Measurements from ENCODE around the gene NOP14.
"Not testable (repeated sequence)": the region's sequence is repeated elsewhere in the genome, so short reads cannot be mapped to it uniquely, and the experiment has no call there.

The NOP14 gene

DNA sequence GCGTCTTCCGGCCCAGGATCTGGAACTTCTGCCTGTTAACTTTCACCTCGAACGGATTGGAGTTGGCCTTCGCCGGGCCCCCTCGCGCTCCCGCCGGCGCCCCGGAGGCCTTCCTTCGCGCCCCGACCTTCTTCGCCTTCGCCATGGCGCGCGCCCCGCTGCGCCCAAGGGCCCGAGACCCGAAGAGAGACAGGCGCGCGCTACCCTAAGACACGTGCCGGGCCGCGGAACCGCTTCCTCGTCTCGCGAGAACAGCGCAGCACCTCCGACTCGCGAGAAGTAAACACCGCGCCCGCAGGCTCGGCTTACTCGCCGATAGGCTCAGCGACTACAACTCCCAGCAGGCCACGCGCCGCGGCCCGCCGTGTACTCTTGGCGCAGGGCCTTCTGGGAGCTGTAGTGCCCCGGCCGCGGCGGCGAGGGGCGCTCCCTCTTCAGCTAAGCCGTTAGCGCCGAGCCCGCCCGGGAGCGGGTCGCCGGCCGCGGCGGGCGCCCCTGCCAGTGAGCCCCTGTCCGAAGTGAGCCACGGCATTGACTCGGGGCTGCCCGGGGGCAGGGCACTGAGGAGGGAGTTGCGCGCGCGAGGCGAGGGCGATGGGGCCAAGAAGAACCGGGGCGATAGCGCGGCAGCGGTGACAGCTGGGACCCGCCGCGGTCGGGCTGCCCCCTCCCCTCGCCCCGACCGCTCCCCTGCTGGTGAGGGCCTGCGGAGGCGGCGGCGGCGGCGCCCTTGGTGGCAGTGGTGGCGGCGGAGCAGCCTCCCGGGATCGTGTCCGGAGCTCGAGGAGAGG, at the start of gene NOP14, which contains the start of gene GRK4:
NOP14 (minus strand) TSS at position 232 of the 791 bp plus-strand sequence; CDS start at position 145, 87 bp downstream.
GRK4 (plus strand) TSS at position 397 of the 791 bp plus-strand sequence. CDS start 500 bp downstream, outside the sequence.
- peak; percentile 98 for DNase-seq (ENCODE audit: low spot score)

DNA sequence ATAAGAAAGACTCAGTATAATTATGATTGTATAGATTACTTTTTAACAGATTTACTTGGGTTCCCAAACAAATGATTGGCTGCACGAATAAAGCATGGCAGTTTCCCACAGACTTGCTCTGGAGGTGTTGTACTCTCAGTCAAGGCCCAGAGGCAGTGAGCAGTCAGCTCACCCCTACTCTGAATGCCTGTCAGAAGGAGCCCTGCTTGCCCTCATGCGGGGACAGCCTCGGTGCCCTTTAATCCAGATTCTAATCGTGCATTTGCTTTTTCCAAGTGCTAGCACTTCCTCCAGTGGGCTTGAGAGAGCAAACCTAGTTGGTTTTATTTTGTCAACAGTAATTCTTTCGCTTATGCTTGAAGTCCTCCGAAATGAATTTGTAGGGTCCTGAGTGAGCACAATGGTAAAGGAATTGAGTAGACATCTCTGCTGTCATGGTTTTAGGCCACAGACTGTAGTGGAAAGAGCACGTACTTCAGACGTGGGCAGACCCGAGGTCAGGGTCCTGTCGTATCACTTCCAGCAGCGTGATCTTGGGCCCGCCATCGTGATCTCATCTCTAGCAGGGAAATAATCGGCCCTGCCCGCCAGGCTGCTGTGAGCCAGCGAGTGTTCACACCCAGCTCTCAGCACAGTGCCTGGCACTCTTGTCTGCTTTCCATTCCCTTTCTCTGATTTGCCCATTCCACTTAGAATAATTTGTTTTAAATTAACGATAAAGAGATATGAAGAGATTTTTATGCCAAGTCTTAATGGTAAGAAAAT, 48.4 kb upstream of the NOP14 start:
- DNase-seq (ENCODE audit: low spot score) = no peak

DNA sequence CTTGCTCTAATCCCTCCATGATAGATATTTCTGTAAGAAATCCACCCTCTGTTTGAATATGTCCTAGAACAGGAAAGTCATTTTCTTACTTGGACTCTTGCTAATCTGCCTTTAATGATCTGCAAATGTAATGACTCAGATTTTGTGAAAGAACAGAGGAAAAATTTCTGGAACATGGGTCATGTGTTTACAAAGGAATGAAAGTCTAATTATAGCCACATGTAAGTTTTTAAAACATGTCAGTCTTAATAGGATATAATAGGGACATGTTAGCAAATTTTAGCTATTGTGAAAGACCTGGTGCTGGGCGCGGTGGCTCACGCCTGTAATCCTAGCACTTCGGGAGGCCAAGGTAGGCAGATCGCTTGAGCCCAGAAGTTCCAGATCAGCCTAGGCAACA, 47.8 kb upstream of the NOP14 start:
- no peak for DNase-seq (ENCODE audit: low spot score)

DNA sequence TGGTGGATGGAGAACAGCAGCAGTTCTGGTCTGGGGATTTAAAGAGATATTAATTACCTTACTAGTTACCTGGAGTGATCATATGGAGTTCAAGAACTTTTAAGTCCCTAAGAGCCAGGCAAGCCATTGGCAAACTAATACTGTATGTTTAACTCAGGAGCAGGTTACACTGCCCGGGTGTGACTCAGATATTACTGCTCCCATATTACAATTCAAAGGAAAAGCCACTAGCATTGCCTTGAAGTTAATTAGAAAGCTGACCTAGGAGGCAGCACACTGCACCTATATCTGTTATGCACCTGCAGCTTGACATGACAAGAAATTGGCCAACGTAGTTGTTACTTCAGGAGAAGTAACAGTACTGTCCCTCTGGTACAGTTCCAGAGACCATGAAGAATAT, 47.4 kb upstream of the NOP14 start:
- DNase-seq (ENCODE audit: low spot score) = no peak

DNA sequence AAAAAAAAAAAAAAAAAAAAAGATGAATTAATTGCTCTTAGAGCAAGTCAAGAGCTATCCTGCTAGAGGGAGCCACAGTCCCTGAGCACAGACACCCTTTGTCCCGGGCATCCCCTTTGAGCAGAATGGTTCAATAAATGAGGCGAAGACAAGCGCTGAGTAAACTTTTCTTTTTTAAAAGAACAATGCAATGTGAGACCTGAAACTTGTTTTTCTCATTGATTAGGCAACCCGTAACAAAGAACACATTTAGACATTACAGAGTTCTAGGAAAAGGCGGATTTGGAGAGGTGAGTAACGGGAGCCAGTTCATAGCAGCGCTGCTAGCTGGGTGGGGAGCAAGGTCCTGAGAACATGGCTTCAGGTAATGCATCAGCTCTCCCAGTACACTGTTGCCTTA, 46.2 kb upstream of the NOP14 start:
- peak; percentile 41 for DNase-seq (ENCODE audit: low spot score)

DNA sequence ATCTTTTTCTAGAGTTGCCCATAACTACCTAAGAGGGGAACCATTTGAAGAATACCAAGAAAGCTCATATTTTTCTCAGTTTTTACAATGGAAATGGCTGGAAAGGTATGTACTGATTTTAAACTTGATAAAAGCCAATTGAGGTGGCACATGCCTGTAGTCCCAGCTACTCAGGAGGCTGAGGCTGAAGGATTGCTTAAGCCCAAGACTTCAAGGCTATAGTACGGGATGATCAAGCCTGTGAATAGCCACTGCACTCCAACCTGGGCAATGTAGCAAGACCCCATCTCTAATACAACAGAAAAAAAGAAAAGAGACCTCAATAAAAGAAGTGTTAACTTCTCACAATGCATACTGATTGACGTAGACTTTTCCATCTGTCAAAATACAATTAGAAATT, 44.5 kb upstream of the NOP14 start:
- DNase-seq (ENCODE audit: low spot score) = no peak

DNA sequence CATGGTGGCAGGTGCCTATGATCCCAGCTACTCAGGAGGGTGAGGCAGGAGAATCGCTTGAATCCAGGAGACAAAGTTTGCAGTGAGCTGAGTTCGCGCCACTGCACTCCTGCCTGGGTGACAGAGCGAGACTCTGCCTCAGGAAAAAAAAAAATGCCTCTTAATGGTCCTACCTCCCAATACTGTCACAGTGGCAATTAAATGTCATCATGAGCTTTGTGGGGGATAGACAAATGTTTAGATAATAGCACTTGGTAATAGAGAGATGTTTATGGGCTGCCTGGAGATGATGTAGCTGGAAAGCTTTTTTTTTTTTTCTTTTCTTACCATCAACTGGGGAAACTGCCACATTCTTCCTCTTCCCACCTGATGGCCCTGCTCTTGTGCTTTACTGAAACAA, 33.2 kb upstream of the NOP14 start:
- DNase-seq (ENCODE audit: low spot score) = no peak

DNA sequence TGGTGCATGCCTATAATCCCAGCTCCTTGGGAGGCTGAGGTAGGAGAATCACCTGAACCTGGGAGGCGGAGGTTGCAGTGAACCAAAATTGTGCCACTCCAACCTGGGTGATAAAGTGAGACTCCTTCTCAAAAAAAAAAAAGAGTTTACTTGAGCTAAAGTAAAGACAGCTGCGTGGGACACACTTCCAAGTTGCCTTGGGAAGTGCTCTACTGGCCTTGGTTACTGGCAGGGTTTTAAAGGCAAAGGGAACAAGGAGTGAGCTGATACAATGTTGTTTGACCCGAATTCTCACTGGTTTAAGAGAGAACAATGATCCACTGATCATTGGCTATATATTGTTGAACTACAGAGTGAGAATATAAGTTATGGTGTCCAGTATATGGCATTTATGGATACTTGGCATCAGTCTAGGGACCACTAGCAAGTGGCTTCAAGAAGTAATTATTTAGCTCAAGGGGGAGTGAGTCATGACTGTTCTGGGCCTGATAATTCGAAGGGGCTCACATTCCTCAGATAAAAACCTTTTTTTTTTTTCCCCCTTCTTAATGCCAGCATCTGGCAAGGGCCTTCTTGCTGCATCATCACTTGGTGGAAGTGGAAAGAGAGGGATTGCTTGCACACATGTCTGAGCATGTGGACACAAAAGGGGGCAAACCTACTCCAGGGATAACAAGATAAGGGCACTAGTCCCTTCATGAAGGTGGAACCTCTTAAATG, 32.5 kb upstream of the NOP14 start:
- DNase-seq (ENCODE audit: low spot score) = no peak

DNA sequence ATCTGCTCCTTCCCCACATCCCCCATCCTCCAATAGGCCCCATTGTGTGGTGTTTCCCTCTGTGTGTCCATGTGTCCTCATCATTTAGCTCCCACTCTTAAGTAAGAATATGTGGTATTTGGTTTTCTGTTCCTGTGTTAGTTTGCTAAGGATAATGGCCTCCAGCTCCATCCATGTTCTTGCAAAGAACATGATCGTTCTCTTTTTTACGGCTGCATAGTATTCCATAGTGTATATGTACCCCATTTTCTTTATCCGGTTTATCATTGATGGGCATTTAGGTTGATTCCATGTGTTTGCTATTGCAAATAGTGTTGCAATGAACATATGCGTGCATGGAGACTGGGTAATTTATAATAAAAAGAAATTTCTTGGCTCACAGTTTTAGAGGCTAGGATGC, 31.7 kb upstream of the NOP14 start:
- no peak for DNase-seq (ENCODE audit: low spot score)

DNA sequence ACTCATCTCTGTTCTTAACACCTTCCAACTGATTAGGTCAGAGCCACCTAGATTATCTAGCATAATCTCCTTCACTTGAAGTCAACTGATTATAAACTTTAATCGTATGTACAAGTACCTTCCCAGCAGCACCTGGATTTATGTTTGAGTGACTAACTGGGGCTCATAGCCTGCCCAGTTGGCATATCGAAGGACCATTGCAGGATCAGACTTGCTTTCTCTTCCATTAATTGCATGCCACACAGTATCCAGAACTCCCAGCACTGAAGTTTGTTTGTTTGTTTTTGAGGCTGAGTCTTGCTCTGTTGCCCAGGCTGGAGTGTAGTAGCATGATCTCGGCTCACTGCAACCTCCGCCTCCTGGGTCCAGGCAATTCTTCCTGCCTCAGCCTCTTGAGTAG, 28.0 kb upstream of the NOP14 start:
- DNase-seq (ENCODE audit: low spot score) = no peak

DNA sequence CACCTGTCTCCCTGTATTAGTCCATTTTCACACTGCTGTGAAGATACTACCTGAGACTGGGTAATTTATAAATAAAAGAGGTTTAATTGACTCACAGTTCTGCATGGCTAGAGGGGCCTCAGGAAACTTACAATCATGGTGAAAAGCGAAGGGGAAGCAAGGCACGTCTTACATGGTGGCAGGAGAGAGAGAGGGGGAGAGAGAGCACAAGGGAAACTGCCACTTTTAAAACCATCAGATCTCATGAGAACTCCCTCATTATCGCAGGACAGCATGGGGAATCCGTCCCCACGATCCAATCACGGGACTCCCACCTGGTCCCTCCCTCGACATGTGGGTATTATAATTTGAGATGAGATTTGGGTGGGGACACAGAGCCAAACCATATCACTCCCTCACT, 20.5 kb upstream of the NOP14 start:
- DNase-seq (ENCODE audit: low spot score) = not testable (repeated sequence)

DNA sequence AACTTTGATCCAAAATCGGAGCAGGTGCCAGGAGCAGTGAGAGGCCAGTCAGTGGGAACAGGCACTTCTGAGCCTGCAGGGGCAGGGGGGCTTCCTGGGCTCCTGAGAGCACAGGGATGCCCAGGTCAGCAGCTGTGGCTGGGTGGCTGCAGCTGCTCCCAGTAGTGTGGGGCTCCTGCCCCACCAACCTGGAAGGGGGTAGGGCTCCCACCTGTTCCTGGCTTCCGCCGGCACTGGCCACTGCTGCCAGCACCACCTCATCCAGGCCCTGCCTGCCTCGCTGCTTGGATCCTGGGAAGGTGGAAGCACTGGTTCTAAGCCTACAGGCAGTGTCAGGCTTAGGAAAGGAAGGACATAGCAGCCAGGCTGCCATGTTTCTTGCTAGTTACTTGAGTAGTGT, 18.8 kb upstream of the NOP14 start:
- no peak for DNase-seq (ENCODE audit: low spot score)

DNA sequence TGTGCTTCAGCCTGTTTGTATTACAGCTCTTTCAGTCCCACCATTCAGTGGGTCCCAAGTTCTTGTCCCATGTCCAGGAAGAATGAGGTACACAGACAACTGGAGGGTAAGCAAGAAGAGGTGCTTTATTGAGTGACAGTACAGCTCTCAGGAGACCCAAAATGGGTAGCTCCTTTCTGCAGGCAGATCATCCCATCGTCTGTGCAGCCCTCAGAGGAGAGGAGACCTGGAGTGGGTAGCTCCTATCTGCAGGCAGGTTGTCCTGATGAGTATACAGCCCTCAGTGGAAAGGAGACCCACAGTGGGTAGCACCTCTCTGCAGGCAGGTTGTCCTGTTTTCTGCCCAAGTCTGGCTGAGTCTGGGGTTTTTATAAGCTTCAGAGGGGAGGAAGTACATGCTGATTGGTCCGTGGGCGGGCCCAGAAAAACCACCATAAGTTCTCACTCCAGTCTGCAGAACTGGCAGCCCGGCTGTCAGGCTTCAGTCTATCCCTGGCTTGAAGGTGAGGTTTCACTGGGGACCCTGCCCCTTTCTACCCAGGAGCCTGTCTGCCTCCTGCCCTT, 18.1 kb upstream of the NOP14 start:
- DNase-seq (ENCODE audit: low spot score) = no peak

DNA sequence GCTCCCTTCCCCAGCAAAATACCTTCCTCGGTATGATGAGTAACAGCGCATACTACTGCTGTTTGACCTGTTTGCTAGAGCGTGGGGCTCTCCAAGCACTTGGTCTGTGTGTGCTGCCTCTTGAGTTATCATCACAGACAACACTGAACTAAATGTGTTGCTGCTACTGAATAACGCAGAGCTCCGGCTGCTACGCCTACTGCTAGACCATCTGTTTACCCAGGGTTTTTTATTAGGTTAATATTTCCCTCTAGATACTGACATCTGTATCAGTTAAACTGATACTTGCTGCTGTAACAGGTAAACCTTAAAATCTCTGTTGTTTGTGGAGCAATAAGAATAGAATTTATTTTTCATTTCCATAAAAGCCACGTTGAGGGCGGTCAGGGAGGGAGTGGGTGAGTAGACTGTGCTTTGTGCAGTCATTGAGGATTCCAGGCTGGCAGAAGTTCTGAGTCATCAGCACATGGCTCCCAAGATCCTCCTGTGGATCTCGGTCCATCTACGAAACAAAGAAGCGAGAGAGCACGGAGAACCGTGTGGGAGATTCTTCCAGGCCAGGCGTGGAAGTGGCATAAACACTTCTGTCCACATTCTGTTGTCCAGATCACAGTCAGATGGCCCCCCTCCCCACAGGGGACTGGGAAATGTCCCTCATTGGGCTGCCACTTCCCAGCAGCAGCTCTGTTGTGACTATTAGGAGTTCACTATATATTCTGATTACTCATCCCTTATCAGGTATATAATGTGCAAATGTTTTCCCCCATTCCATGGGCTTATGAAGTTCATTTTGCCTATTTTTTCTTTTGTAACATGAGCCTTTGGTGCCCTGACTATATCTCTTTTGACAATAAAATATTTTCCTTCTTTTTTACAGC, 14.2 kb upstream of the NOP14 start:
- no peak for DNase-seq (ENCODE audit: low spot score)

DNA sequence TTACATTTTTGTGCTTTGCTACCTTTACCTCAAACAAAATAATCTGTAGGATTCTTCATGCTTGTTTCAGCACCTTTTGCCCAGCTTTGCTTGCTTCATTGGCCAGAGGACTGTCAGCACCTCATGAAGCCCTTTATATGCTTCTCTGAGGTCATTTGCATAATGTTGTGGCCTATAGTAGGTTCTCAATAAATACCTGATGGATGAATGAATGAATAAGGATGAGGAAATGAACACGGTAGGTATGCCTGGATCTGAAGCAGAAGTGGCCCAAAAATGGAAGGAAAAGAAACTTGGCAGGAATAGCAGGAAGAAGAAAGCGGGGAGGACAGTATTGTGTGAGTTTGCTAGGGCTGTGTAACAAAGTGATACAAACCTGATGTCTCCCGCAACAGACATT, 8.1 kb upstream of the NOP14 start:
- no peak for DNase-seq (ENCODE audit: low spot score)

DNA sequence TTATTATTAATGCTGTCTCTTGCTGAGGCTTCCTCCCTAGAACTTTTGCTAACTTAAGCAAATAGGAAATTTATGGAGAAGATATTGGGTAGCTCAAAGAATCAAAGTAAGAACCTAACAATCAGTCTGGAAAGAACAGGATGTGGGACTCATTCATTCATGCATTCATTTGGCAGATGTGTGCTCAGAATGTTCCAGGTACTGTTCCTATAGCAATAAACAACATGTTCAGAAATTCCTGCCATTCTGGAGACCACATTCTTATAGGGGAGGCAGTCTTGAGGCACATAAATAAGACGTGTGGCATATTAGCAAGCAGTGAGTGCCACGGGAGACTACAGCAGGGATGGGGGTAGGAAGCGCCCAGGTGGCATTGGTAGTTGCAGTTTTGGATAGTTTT, 5.2 kb upstream of the NOP14 start:
- DNase-seq (ENCODE audit: low spot score) = no peak

DNA sequence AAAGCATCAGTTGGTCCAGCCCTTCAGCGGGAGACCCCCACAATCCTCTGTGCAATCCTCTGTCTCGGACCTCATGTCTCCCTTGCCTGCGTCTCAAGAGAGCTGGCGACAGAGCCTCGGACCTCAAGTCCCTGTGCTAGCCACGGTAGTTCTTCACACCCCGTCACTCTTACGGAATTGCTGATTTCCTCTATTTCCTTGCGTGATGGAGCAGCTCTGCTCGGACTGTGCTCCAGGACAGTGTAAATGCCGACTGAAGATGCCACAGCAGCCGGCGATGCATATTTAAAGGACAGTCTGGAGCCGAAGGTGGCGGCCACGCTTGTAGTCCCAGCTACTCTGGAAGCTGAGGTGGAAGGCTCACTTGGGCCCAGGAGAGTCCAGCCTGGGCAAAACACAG, 2.1 kb upstream of the NOP14 start:
- no peak for DNase-seq (ENCODE audit: low spot score)

DNA sequence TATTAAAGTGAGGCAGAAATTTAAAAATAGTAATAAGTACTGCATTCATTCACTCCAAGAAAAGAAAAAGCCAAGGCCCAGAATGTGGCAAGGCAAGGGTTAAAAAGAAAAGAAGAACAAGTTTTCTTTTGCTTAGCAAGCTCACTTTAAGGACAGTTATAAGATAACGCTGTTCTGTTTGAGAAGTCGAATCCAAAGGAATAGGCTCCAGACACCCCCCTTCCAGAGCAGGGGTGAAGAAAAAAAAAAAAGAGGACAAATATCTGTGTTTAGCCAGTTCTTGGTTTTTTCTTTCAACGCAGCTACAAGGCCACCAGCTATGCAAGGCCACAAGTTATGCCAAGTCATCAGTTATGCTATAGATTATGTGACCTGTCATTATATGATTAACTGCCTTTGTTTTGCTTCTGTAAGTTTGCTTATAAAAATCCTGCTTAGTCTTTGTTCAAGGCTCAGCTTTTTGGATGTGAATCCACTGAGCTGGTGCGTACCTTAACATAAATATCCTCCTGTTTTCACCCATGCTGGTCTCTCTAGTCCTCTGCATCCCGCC, 1.6 kb upstream of the NOP14 start:
- no peak for DNase-seq (ENCODE audit: low spot score)

DNA sequence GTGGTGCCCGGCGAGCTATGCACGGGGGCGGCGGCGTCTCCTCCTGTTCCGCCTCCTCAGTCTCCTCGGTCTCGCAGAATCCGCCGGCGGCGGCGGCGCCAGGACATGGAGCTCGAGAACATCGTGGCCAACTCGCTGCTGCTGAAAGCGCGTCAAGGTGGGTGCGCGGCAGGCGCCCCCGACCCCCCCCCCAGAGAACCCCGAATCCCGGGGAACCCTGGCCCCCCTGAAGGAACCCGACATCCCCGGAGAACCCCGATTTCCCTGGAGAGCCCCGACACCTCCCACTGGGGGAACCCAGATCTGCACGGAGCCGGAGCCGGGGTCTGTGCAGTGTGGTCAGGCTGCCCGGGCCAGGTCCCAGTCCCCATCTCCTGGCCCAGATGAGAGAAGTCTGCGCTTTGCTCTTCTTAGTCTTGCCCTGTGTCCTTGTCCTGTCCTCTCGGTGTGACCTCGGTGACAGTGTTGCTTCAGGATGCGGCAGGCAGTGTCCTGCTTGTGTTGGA, 813 bp upstream of the NOP14 start:
- no peak for DNase-seq (ENCODE audit: low spot score)

DNA sequence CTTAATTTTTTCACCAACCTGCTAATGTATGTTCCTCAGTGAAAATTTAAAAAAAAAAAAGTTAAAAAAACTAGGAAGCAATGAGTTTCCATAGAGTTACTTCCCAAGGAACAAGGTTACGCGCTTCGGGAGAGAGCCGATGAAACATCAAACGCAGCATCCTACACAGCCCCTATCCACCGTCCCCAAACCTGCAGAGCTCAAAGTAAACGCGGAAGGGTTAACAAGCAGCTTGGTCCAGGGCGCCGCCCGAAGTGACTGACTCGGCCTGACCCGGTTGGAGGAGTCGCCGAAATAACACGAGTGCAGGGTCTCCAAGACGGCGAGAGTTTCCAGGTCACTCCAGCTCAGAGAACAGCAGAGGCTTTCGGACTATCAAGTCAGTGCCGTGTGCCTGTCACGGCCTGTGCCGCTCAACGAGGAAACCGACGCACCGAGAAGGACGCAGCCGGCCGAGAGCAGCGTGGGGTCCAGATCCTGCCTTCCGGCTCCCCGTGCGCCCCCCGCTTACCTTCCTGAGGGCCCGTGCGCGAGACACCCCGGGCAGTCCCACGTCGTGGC, 512 bp downstream of the NOP14 start:
- DNase-seq (ENCODE audit: low spot score) = peak; percentile 55

All from iPS-NIHi11 (cell line).